Mucosa of stomach (tissue), 1 donor: Measurements from ENCODE around the gene ZNF124.
"Not testable (repeated sequence)": the region's sequence is repeated elsewhere in the genome, so short reads cannot be mapped to it uniquely, and the experiment has no call there.

Experiments
- H3K27me3 ChIP-seq: one replicate; pipeline ENCODE4 v1.7.0; 2013; ENCODE audit warnings: mild to moderate bottlenecking, low read length; ENCODE audit not compliant: control insufficient read depth, insufficient read depth
- H3K36me3 ChIP-seq: one replicate; pipeline ENCODE4 v1.7.0; 2013; ENCODE audit warnings: low read length; ENCODE audit not compliant: control insufficient read depth, insufficient read depth
- H3K4me1 ChIP-seq: one replicate; pipeline ENCODE4 v1.7.0; 2013; ENCODE audit warnings: mild to moderate bottlenecking, low read length; ENCODE audit not compliant: control insufficient read depth, insufficient read depth
- H3K4me3 ChIP-seq: one replicate; pipeline ENCODE4 v1.7.0; 2013; ENCODE audit warnings: low read length
- H3K9ac ChIP-seq: one replicate; pipeline ENCODE4 v1.7.0; 2013; ENCODE audit warnings: mild to moderate bottlenecking, low read length, moderate library complexity
- H3K9me3 ChIP-seq: one replicate; pipeline ENCODE4 v1.7.0; 2013; ENCODE audit warnings: mild to moderate bottlenecking, low read length, moderate library complexity; ENCODE audit not compliant: control insufficient read depth
- donor health status: Pancreatic carcinoma.

ZNF124 gene

GRCh38 chr1:247198781-247199180 lies 27.0 kb upstream of the ZNF124 start:
- Histone ChIP-seq H3K27me3 (no peaks in the 10 kb centered on the region), H3K9me3 (no peaks in the 10 kb centered on the region), H3K36me3 (peaks cover 3% of the 10 kb centered on the region)

DNA sequence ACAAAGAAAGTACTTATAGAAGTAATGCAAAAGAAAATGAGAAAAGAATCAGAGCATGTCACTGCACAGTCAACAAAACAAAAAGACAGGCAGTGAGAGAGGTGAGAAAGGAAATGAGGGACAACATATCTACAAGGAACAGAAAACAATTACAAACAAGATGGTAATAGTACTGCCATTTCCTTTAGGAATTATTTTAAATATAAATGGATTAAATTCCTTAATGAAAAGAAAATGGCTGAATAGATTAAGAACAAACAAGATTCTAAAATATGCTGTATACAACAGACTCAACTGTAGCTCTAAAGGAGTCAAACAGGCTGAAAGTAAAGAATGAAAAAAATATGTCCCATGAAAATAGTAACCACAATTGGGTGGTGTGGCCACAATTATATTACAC lies 22.1 kb upstream of the ZNF124 start:
- Histone ChIP-seq H3K36me3 (peaks cover 2% of the 10 kb centered on the region), H3K9me3 (peaks cover 11% of the 10 kb centered on the region), H3K4me1 (no peaks in the 10 kb centered on the region), H3K4me3 (no peak overlapping the region), H3K27me3 (no peaks in the 10 kb centered on the region), H3K9ac (no peak overlapping the region)

More at GRCh38 chr1:247198781-247199180, 27.0 kb upstream of the ZNF124 start:
- no peaks in the 10 kb centered on the region for H3K4me1 ChIP-seq
- no peak overlapping the region for H3K9ac ChIP-seq
- no peak overlapping the region for H3K4me3 ChIP-seq

DNA sequence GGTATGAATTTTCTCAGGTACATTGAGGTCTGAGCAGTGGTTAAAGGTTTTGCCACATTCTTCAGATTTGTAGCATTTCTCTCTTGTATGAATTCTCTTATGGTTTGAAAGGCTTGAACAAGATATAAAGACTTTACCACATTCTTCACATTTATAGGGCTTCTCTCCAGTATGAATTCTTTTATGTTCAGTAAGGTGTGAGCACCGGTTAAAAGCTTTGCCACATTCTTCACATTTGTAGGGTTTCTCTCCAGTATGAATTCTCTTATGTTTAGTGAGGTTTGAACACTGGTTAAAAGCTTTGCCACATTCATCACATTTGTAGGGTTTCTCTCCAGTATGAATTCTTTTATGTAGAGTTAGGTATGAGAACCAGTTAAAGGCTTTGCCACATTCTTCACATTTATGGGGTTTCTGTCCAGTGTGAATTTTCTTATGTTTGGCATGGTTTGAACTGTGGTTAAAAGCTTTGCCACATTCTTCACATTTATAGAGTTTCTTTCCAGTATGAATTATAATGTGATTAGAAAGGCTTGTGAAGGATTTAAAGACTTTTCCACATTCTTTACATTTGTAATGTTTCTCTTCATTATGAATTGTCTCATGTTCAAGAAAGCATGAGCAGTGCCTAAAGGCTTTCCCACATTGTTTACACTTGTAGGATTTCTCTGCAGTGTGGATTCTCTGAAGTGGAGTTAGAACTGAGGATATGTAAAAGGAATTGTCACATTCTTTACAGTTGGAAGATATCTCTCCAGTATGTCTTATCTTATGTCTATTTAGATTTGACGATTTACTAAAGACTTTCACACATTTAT lies 18.4 kb upstream of the ZNF124 start:
- Histone ChIP-seq H3K36me3 (no peaks in the 10 kb centered on the region), H3K9ac (no peak overlapping the region), H3K9me3 (peaks cover 11% of the 10 kb centered on the region), H3K4me3 (no peak overlapping the region), H3K4me1 (no peaks in the 10 kb centered on the region), H3K27me3 (no peaks in the 10 kb centered on the region)

GRCh38 chr1:247185667-247186066 lies 13.8 kb upstream of the ZNF124 start:
- Histone ChIP-seq H3K27me3 (no peaks in the 10 kb centered on the region), H3K9ac (no peak overlapping the region), H3K9me3 (peaks cover 11% of the 10 kb centered on the region), H3K4me1 (no peaks in the 10 kb centered on the region), H3K4me3 (no peak overlapping the region), H3K36me3 (no peaks in the 10 kb centered on the region)

DNA sequence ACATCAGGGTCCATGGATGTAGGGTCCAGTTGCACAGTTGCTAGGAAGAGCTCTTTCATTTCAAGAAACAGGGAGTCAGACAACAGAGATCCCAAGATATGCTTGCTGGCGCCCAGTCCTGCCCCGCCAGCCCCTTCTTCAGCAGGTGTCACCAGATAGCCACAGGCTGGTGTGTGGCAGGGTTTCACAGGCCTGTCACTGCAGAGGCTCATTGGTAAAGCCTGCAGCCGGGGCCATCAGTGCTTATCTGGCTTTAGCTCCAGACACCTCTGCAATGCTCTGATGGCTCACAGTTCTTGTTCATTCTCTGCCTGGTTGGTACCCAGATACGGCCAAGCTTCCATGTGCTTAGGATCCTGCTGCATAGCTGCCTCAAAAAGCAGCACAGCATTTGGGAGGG lies 12.4 kb upstream of the ZNF124 start:
- Histone ChIP-seq H3K4me1 (no peaks in the 10 kb centered on the region), H3K9ac (no peak overlapping the region), H3K36me3 (no peaks in the 10 kb centered on the region), H3K9me3 (peaks cover 5% of the 10 kb centered on the region), H3K27me3 (no peaks in the 10 kb centered on the region), H3K4me3 (no peak overlapping the region)

- H3K9me3 ChIP-seq = peaks cover 5% of the 10 kb centered on the region
- no peak overlapping the region for H3K9ac ChIP-seq
- no peaks in the 10 kb centered on the region for H3K4me1 ChIP-seq
- H3K27me3 ChIP-seq = no peaks in the 10 kb centered on the region
- H3K36me3 ChIP-seq = no peaks in the 10 kb centered on the region
- H3K4me3 ChIP-seq = no peak overlapping the region
Observed at GRCh38 chr1:247182994-247183393, 11.2 kb upstream of the ZNF124 start.

DNA sequence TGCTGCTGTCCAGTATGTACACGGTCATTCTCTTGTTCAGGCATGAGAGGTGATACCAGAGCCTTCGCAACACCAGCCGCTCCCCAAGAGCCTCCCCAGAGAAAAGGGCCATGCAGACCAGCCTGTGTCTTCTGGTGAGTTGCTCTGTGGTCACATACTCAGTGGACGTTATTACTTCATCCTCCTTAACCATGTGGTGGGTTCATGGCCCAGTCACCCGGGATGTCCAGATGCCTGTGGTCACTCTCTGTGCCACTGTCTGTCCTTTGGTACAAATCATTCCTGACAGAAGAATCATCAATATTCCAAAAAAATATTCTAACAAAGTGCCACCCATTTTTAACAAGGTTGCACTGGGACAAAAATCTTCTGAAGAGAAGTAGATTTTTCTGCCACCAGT lies 8.8 kb upstream of the ZNF124 start:
- Histone ChIP-seq H3K4me1 (no peaks in the 10 kb centered on the region), H3K27me3 (no peaks in the 10 kb centered on the region), H3K9ac (no peak overlapping the region), H3K36me3 (no peaks in the 10 kb centered on the region), H3K4me3 (no peak overlapping the region), H3K9me3 (peaks cover 5% of the 10 kb centered on the region)

DNA sequence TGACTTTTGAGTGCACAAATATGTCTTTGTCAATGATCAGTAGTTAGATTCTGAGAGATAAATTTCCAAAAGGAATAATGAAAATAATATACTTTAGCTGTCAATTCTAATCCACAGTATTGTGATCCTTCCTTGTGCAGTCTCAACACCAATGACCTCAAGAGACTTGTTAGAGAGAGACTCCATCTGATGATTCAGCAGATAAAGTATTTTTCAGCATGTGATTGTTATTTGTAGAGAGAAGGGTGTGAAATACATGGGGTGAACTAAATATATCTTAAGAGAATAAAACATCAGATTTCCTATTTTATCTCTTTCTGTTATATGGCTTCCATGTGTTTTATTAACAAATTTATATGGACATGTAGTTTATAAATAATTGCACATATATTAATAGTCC lies 5.9 kb upstream of the ZNF124 start:
- no peaks in the 10 kb centered on the region for H3K9me3 ChIP-seq
- H3K9ac ChIP-seq = no peak overlapping the region
- no peaks in the 10 kb centered on the region for H3K4me1 ChIP-seq
- H3K36me3 ChIP-seq = no peaks in the 10 kb centered on the region
- no peaks in the 10 kb centered on the region for H3K27me3 ChIP-seq
- H3K4me3 ChIP-seq = no peak overlapping the region

- H3K4me1 ChIP-seq = no peaks in the 10 kb centered on the region
- no peaks in the 10 kb centered on the region for H3K27me3 ChIP-seq
- H3K36me3 ChIP-seq = no peaks in the 10 kb centered on the region
- H3K4me3 ChIP-seq = no peak overlapping the region
- H3K9ac ChIP-seq = no peak overlapping the region
- H3K9me3 ChIP-seq = no peaks in the 10 kb centered on the region
Observed at GRCh38 chr1:247175458-247175857, 3.6 kb upstream of the ZNF124 start.

DNA sequence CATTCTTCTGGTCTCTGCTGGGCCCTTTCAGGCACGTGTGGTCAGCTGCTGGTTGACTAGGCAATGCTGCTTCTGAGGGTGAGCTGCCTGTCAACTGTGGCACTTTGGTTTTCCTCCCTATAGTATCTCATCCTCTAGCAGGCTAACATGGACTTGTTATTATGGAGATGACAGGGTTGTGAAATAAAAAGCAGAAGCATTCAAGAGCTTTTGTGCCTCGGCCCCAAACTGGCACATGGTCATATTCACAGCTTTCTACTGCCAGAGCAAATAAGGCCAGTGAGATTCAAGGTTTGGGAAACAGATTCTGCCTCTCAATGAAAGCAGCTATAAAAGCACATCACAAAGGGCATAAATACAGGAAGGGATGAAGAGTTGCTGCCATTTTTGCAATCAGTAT lies 1.6 kb upstream of the ZNF124 start:
- H3K4me1 ChIP-seq = no peaks in the 10 kb centered on the region
- no peaks in the 10 kb centered on the region for H3K27me3 ChIP-seq
- H3K9me3 ChIP-seq = no peaks in the 10 kb centered on the region
- no peak overlapping the region for H3K9ac ChIP-seq
- no peaks in the 10 kb centered on the region for H3K36me3 ChIP-seq
- H3K4me3 ChIP-seq = no peak overlapping the region

GRCh38 chr1:247172996-247173395 lies 1.2 kb upstream of the ZNF124 start:
- H3K9me3 ChIP-seq = no peaks in the 10 kb centered on the region
- no peak overlapping the region for H3K4me3 ChIP-seq
- no peak overlapping the region for H3K9ac ChIP-seq
- no peaks in the 10 kb centered on the region for H3K36me3 ChIP-seq
- H3K4me1 ChIP-seq = no peaks in the 10 kb centered on the region
- no peaks in the 10 kb centered on the region for H3K27me3 ChIP-seq

DNA sequence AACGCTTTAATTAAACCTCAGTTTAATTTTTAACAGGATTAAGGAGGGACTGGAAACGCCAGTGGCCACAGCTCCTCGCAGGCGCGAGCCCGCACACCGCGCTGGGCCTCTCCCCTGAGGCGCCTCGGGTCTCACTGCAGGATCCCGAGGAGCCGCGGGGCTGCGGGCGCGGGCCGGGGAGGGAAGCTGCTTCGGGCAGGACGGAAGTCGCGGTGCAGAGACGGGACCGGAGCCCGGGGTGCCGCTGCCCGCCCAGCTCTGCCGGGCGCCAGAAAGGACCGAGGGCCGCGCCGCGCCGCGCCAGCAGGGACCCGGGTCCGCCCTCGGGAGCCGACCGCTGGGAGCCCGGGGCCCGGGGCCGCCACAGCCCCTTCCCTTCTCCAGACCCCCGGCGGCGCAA lies 377 bp downstream of the ZNF124 start:
- H3K4me1 ChIP-seq, H3K36me3 ChIP-seq, H3K4me3 ChIP-seq, H3K9me3 ChIP-seq, H3K9ac ChIP-seq, H3K27me3 ChIP-seq: not testable (repeated sequence)

DNA sequence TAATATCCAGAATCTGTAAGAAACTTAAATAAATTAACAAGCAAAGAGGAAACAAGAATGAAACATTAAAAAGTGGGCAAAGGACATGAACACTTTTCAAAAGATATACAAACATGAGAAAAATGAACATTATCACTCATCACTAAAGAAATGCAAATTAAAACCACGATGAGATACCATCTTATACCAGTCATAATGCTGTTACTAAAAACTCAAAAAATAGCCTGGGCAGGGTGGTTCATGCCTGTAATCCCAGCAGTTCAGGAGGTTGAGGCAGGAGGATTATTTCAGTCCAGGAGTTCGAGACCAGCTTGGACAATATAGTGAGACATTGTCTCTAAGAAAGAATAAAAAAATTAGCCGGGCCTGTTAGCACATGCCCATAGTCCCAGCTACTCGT lies 6.1 kb downstream of the ZNF124 start:
- Histone ChIP-seq H3K4me3 (no peak overlapping the region), H3K27me3 (no peaks in the 10 kb centered on the region), H3K9me3 (no peaks in the 10 kb centered on the region), H3K4me1 (no peaks in the 10 kb centered on the region), H3K36me3 (no peaks in the 10 kb centered on the region), H3K9ac (no peak overlapping the region)
